Activated T-cell treated with anti-CD3 and anti-CD28 coated beads, Interleukin-2, amount 50 U/mL, for 72 hours (primary cell): ENCODE data around the gene NUP188. TPM values are rescaled to one million over a fixed set of nuclear protein-coding genes. Genes with fewer than 3 reads are reported as not detected.
"Not testable (repeated sequence)": the region's sequence is repeated elsewhere in the genome, so short reads cannot be mapped to it uniquely, and the experiment has no call there.

Experiments
- ATAC-seq, 2 donors: fragments of 150-1000 bp; cut with Tn5 transposase; replicated peaks in 1 of 2; 2 replicates each; pipeline ENCODE4 v1.10.0; 2021; ENCODE audit warnings: moderate library complexity in 2 of 2, mild to moderate bottlenecking in 1 of 2
- DNase-seq, 2 donors: peaks; one replicate each; pipeline ENCODE4 v3.0.0; 2021 to 2022; ENCODE audit warnings: mixed read lengths in 1 of 2
- H3K27ac Mint-ChIP-seq: one replicate; pipeline ENCODE4 v1.8.0; 2022; ENCODE audit warnings: mild to moderate bottlenecking, moderate library complexity, mixed read lengths
- H3K27me3 Mint-ChIP-seq: one replicate; pipeline ENCODE4 v1.8.0; 2022; ENCODE audit warnings: low read depth, mixed read lengths
- H3K36me3 Mint-ChIP-seq, 2 donors: one replicate each; pipeline ENCODE4 v1.8.0; 2022; ENCODE audit warnings: mixed read lengths in 2 of 2, mild to moderate bottlenecking in 1 of 2; ENCODE audit not compliant: insufficient read depth in 2 of 2
- H3K4me1 Mint-ChIP-seq: one replicate; pipeline ENCODE4 v1.8.0; 2022; ENCODE audit warnings: low read depth, mixed read lengths
- H3K4me3 Mint-ChIP-seq, 2 donors: one replicate each; pipeline ENCODE4 v1.8.0; 2022; ENCODE audit warnings: mild to moderate bottlenecking in 2 of 2, mixed read lengths in 2 of 2, moderate library complexity in 2 of 2
- H3K9me3 Mint-ChIP-seq, 2 donors: one replicate each; pipeline ENCODE4 v1.8.0; 2022; ENCODE audit warnings: mixed read lengths in 2 of 2
- total RNA-seq, 2 donors: library from RNA; stranded (reverse); gene quantifications; one replicate each; pipeline ENCODE4 v1.2.3, GENCODE V29; 2022

The NUP188 gene
- total RNA-seq, 2 donors from 2014 or later: 90.0 to 98.0 TPM

DNA sequence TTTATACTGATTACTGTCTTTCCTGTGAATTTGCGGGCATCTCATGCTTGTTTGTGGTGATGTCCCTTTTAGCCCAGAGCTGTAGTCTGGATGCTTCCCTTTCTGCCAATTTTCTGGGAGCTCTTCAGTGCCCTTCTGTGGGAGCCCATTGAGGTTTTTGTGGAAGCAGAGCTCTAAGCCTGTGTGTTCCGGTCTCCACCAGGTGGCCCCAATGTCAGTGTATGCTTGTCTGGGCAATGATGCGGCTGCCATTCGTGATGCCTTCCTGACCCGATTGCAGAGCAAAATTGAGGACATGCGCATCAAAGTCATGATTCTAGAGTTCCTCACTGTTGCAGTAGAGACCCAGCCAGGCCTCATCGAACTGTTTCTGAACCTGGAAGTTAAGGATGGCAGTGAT is 45.5 kb downstream of the NUP188 start:
- Mint-ChIP-seq H3K36me3 (peaks cover 17 to 37% of the 10 kb centered on the region in 2 donors), H3K4me1 (no peaks in the 10 kb centered on the region), H3K9me3 (no peaks in the 10 kb centered on the region), H3K27me3 (no peaks in the 10 kb centered on the region), H3K4me3 (no peak overlapping the region), H3K27ac (peak overlapping the region; percentile 17)
- DNase-seq: no peak
- ATAC-seq: no peak

DNA sequence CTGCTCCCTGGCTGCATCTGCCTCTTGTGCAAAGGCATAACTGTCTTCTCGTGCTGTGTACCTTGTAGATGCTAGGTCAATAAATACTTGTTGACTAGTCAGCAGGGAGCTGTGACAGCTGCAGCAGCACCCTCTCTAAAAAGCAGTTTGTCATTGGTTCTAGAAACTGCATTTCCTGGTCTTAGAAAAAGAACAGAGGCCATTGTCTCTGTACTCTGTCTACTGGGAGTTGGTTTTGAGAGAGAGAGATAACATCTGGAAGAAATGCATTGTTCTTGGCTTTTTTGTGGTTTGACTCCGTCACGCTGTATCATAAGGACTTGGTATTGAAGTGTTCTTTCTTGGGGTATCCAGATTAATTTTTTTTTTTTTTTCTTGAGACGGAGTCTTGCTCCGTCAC is 48.3 kb downstream of the NUP188 start:
- peak in 1 of 2 donors; percentile 7 for ATAC-seq
- Mint-ChIP-seq H3K4me3 (no peak overlapping the region), H3K9me3 (no peaks in the 10 kb centered on the region)

DNA sequence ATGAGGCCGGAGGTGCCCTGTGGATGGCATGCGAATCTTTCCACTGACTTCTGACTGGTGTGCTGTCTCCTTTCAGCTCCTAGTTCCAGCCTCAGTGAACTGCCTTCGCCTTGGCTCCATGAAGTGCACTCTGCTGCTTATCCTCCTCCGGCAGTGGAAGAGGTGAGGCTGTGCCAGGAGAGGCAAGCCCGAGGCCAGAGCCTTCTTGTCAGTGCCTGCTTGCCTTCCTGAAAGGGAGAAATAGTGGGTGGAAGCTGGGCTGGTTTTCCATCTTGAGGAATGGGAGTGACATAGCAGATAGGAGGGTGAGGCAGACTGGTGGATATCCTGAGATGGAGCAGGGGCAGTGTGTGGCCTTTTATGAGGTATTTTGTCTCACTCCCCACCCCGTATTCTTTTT is 51.0 kb downstream of the NUP188 start:
- no peaks in the 10 kb centered on the region for H3K9me3 Mint-ChIP-seq
- no peaks in the 10 kb centered on the region for H3K4me1 Mint-ChIP-seq
- no peak overlapping the region for H3K4me3 Mint-ChIP-seq
- H3K27ac Mint-ChIP-seq: no peak overlapping the region
- ATAC-seq: no peak
- no peaks in the 10 kb centered on the region for H3K27me3 Mint-ChIP-seq
- DNase-seq: no peak
- H3K36me3 Mint-ChIP-seq: peaks cover 14 to 44% of the 10 kb centered on the region in 2 donors

More for the DNA sequence above, 48.3 kb downstream of the NUP188 start:
- H3K36me3 Mint-ChIP-seq: peaks cover 15 to 36% of the 10 kb centered on the region in 2 donors
- no peak for DNase-seq
- H3K4me1 Mint-ChIP-seq: no peaks in the 10 kb centered on the region
- no peaks in the 10 kb centered on the region for H3K27me3 Mint-ChIP-seq
- no peak overlapping the region for H3K27ac Mint-ChIP-seq

DNA sequence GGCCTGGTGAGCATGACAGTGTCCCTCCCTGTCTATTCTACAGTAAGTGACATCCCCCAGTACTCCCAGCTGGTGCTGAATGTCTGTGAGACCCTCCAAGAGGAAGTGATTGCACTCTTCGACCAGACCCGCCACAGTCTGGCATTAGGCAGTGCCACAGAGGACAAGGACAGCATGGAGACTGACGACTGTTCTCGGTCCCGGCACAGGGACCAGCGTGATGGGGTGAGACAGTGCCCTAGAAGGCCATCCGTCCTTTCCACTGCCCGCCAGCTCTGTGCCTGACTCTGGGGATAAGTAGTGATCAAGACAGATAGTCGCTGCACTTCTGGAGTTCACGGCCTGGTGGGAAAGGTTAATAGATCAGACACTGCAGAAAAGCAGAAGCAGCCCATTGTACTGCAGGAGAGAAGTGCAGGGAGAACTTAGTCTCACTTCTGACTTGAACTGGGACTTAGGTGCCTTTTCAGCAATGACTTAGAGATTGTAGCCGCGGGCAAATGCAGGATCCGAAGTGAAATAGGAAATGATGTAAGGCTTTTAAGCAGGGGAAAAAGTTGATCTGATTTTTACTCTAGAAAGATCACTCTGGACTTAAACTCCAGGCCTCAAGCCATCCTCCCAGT is 52.2 kb downstream of the NUP188 start:
- no peak for ATAC-seq
- Mint-ChIP-seq H3K27me3 (no peaks in the 10 kb centered on the region), H3K36me3 (peaks cover 12 to 35% of the 10 kb centered on the region in 2 donors), H3K4me1 (no peaks in the 10 kb centered on the region), H3K27ac (no peak overlapping the region), H3K4me3 (no peak overlapping the region), H3K9me3 (no peaks in the 10 kb centered on the region)
- no peak for DNase-seq

DNA sequence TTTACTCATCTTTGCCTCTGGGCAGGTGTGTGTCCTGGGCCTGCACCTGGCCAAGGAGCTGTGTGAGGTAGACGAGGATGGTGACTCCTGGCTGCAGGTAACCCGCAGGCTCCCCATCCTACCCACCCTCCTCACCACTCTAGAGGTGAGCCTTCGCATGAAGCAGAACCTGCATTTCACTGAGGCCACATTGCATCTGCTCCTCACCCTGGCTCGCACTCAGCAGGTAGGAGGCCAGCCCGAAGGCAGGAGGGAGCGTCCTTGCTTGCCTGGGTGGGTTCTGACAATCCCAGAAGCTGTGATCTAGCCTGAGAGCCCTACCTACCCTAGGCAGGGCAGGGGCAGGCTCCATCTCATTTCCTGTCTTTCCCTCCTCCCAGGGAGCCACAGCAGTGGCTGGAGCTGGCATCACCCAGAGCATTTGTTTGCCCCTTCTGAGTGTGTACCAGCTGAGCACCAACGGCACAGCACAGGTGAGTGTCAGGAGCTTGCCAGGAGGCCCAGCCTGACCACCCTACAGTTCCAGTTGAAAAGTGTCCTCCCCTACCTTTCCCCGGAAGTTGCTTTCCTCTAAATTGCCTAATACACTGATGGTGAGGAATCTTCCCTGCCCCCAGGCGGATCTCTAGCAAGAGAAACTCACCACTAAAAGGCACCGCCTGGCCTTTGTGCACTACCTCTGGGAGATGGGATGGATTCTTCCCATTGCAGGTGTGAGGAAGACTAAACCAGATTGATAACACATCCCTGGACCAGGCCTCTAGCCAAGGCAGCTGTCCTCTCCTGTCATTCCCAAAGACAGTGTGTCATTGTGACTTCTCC is 54.2 kb downstream of the NUP188 start:
- no peak for DNase-seq
- ATAC-seq: no peak
- Mint-ChIP-seq H3K27me3 (no peaks in the 10 kb centered on the region), H3K9me3 (no peaks in the 10 kb centered on the region), H3K36me3 (peaks cover 9 to 25% of the 10 kb centered on the region in 2 donors), H3K4me1 (no peaks in the 10 kb centered on the region), H3K27ac (no peak overlapping the region), H3K4me3 (no peak overlapping the region)

DNA sequence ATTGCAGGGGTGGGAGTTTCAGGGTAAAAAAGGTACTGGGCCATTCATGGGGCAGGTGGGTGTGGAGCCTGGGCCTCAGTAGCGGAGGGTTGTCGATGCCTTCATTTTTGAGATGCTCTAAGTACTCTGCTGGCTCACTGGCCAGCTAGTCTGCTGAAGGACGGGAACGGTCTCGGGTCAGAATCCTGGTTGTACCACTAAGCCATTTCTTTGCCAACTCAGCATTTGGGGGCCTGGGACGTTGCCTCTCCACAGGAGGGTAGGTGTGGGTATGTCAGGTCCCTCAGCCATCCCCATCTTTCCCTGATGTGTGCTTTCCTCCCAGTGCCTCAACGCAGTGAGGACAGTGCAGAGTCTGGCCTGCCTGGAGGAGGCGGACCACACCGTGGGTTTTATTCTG is 55.5 kb downstream of the NUP188 start:
- Mint-ChIP-seq H3K9me3 (no peaks in the 10 kb centered on the region), H3K27me3 (no peaks in the 10 kb centered on the region), H3K36me3 (peaks cover 6 to 19% of the 10 kb centered on the region in 2 donors), H3K4me1 (no peaks in the 10 kb centered on the region), H3K27ac (no peak overlapping the region), H3K4me3 (no peak overlapping the region)
- ATAC-seq (no peak), DNase-seq (no peak)

DNA sequence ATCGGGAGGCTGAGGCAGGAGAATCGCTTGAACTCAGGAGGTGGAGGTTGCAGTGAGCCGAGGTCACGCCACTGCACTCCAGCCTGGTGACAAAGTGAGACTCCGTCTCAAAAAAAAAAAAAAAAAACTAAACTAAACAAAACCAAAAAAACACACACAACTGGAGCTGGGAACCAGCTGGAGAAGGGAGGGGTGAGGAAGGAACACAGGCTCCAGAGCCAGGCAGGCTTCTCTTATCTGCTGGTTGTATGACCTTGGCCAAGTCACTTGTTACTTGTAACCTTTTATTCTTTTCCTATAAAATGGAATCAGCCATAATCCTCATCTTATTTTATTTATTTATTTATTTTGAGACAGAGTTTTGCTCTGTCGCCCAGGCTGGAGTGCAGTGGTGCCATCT is 56.7 kb downstream of the NUP188 start:
- not testable (repeated sequence) for H3K4me1 Mint-ChIP-seq

DNA sequence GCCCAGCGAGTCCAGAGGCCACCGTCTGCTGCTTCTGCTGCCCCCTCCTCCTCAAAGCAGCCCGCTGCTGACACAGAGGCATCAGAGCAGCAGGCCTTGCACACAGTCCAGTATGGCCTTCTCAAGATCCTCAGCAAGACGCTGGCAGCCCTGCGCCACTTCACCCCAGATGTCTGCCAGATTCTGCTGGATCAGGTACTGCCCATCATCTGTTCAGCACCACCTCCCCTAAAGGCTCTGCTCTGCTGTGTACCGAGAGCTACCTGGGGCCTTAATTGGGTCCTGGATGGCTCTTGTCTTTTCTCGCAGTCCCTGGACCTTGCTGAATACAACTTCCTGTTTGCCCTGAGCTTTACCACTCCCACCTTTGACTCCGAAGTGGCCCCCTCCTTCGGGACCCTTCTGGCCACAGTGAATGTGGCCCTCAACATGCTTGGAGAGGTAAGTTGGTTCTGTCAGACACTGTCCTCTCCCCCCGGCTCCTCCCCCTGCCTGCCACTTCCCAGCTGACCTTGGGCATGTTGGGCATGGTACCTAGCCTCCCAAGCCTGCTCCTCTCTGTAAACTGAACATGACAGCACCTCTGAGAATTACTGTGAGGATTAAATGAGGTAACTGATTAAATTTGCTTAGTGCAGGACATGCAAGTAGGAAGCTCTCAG is 58.0 kb downstream of the NUP188 start:
- H3K27ac Mint-ChIP-seq: no peak overlapping the region
- no peaks in the 10 kb centered on the region for H3K4me1 Mint-ChIP-seq
- no peak for ATAC-seq
- no peaks in the 10 kb centered on the region for H3K27me3 Mint-ChIP-seq
- no peak overlapping the region for H3K4me3 Mint-ChIP-seq
- DNase-seq: no peak
- peaks cover 4 to 15% of the 10 kb centered on the region in 2 donors for H3K36me3 Mint-ChIP-seq
- H3K9me3 Mint-ChIP-seq: no peaks in the 10 kb centered on the region

More for the DNA sequence above, 56.7 kb downstream of the NUP188 start:
- H3K9me3 Mint-ChIP-seq, H3K27ac Mint-ChIP-seq, ATAC-seq, DNase-seq, H3K27me3 Mint-ChIP-seq, H3K4me3 Mint-ChIP-seq: not testable (repeated sequence)
- peaks cover 4 to 15% of the 10 kb centered on the region in 2 donors for H3K36me3 Mint-ChIP-seq

DNA sequence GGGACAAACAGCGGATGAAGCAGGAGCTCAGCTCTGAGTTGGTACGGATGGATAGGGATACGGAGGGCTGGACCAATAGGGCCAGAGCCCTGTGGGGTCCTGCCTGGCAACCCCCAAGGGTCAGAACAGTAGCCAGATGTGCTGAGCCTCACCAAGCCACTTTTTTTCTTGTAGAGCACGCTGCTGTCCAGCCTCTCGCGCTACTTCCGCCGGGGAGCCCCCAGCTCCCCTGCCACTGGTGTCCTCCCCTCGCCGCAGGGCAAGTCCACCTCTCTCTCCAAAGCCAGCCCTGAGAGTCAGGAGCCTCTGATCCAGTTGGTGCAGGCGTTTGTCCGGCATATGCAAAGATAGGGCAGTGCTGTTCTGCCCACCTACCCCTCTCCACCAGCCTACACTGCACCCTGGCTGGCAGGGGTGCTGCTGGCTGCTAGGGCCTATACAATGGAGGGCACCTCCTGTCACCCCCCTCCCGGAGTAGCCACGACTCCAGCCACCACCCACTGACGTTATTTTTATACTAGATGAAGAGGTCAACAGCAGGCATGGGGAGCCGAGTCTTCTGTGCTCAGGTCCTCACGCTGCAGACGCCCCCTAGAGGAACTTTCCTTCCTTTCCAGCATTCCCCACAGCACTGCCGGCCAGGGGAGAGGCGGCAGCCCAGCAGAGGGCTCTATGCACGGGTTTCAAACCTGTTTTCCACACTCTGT is 59.0 kb downstream of the NUP188 start:
- Mint-ChIP-seq H3K27ac (no peak overlapping the region), H3K9me3 (no peaks in the 10 kb centered on the region), H3K36me3 (peaks cover 2 to 8% of the 10 kb centered on the region in 2 donors), H3K27me3 (no peaks in the 10 kb centered on the region), H3K4me1 (no peaks in the 10 kb centered on the region), H3K4me3 (no peak overlapping the region)
- peak; percentile 70 to 73 for ATAC-seq
- peak; percentile 47 to 56 for DNase-seq

DNA sequence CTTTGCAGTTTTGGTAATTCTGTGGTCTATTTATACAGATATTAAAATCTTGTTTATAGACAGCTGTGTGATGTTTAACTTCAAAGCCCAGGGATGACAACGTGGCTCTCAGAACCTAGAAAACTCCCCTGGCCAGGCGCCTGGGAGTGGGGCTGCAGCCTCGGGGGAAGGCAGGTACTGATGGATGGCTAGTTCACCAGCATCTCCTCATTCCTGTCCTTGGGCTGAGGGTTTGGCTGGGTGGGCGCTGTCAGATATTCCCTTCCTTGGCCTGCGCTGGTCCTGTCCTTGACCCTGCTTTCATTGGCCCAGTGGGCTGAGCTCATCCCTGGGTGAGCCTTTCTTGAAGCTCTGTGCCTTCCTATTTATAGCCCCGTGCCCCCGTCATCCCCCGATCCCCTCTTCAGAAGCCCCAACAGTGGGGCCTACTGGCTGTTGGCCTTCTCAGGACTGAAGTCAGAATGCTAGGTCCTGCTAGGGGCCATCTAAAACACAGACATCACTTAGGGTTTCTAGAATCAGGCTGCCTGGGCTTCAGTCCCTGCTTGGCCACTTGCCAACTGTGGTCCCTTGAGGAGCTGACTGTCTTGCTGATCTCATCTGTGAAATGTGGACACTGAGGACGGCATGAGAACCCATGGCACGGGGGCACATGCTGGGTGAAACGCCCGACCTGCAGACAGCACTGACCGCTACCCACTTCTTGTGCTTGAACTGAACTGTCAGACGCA is 59.7 kb downstream of the NUP188 start:
- ATAC-seq (no peak), DNase-seq (no peak)
- Mint-ChIP-seq H3K4me1 (no peaks in the 10 kb centered on the region), H3K4me3 (no peak overlapping the region), H3K9me3 (no peaks in the 10 kb centered on the region), H3K27ac (no peak overlapping the region), H3K36me3 (peaks cover 2 to 6% of the 10 kb centered on the region in 2 donors), H3K27me3 (no peaks in the 10 kb centered on the region)

DNA sequence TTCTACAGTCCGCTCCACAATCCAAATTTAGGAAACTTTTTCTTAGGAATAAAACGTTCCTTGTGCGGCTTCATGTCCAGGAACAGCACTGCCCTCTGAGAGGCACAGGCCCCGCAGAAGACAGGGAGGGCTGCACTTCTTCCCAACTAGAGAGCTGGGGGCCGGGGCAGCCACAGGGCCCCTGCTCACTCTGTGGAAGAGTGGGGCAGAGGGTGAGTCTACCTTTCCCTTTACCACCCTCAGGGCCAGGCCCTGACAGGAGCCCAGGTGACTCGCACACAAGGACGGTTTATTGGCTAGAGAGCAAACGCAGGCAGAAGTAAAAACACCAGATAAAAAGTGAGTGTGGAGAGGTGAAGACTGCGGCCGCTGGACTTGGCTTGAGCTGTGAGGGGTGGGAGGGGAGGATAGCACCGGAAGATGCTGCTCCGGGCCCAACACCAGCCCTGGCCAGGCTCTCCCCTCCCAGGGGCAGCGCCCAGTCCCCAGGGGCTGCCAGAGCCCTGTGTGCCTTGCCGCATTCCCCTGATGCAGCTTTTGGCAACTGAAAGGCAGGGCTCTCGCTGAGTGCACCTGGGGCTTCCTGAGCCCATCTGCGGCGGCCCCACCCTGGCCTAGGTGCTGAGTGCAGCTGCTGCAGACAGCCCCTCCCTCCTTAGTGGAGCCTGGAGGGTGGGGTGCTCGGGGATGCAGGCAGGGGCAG is 60.4 kb downstream of the NUP188 start:
- no peaks in the 10 kb centered on the region for H3K4me1 Mint-ChIP-seq
- no peaks in the 10 kb centered on the region for H3K27me3 Mint-ChIP-seq
- H3K4me3 Mint-ChIP-seq: no peak overlapping the region
- peak overlapping the region; percentile 40 for H3K27ac Mint-ChIP-seq
- DNase-seq: no peak
- no peaks in the 10 kb centered on the region for H3K9me3 Mint-ChIP-seq
- no peak for ATAC-seq
- peaks cover 2 to 3% of the 10 kb centered on the region in 2 donors for H3K36me3 Mint-ChIP-seq

DNA sequence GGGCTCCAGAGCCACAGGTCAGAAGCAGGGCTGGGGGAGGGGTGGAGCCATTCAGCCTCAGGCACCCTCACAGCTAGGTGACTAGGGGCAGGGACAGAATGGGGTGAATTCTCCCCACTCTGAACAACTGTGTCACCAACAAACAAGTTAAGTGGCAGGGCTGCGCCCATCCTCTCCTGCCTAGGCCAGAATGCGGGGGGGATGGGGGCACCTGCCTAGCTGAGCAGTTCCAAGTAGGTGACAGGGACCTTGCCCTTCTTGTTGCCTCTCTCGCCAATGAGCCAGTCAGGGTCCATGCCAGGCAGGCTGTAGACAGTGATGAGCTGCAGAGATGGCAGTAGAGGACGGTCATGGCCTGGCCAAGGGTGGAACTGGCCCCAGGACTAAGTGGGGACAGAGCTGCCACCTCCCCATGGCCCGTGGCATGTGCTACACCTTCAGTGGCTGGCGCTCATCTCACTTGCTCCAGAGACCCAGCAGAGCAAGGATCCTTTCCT is 61.0 kb downstream of the NUP188 start:
- Mint-ChIP-seq H3K27me3 (no peaks in the 10 kb centered on the region), H3K36me3 (peaks cover 0 to 3% of the 10 kb centered on the region in 2 donors), H3K27ac (no peak overlapping the region), H3K9me3 (no peaks in the 10 kb centered on the region), H3K4me3 (no peak overlapping the region), H3K4me1 (no peaks in the 10 kb centered on the region)
- peak in 1 of 2 donors; percentile 2 for ATAC-seq
- DNase-seq: no peak
